H1 (cell line): ENCODE results near the gene FCER2. TPM values are rescaled to one million over a fixed set of nuclear protein-coding genes. Genes with fewer than 3 reads are reported as not detected.

ENCODE experiments used
- CTCF ChIA-PET: fragments of 300-600 bp; sonication (Branson Sonifier 250); formaldehyde crosslinking; loops from one replicate; lab custom pipeline; 2021; ENCODE audit not compliant: partially characterized antibody; lab: Charles Lee
- POLR2A ChIA-PET: fragments of 300-600 bp; sonication (Branson Sonifier 250); formaldehyde crosslinking; loops from one replicate; lab custom pipeline; 2021; ENCODE audit warnings: inconsistent platforms; ENCODE audit not compliant: partially characterized antibody; lab: Charles Lee
- DNase-seq, 2 experiments: peaks; one replicate each; pipeline versions ENCODE4 v3.0.0 to v3.0.0-alpha.2; 2010 to 2022; ENCODE audit warnings: low spot score in 2 of 2, low read depth in 1 of 2, mixed read lengths in 1 of 2
- FAIRE-seq: peaks from 2 replicates; lab custom pipeline; 2011; peaks lifted over from hg19 to GRCh38; lab: Jason Lieb, UNC
- H2AFZ ChIP-seq: 2 replicates; pipeline ENCODE4 v1.8.1; 2012; ENCODE audit warnings: low read length, inconsistent platforms
- H2AK5ac ChIP-seq: 2 replicates; pipeline ENCODE4 v1.6.1; 2013; ENCODE audit warnings: low read depth, low read length
- H2BK120ac ChIP-seq: replicated peaks from 2 replicates; pipeline ENCODE3; 2013; ENCODE audit warnings: low read depth, low read length, inconsistent platforms
- H2BK12ac ChIP-seq: 2 replicates; pipeline ENCODE4 v1.6.1; 2013; ENCODE audit warnings: low read depth, low read length
- H2BK15ac ChIP-seq: 2 replicates; pipeline ENCODE4 v1.6.1; 2013; ENCODE audit warnings: low read length
- H2BK20ac ChIP-seq: 2 replicates; pipeline ENCODE4 v1.6.1; 2013; ENCODE audit warnings: low read length
- H2BK5ac ChIP-seq: 2 replicates; pipeline ENCODE4 v1.6.1; 2013; ENCODE audit warnings: low read depth, low read length
- H3K14ac ChIP-seq: 2 replicates; pipeline ENCODE4 v1.6.1; 2013; ENCODE audit warnings: inconsistent platforms; ENCODE audit not compliant: insufficient read length
- H3K18ac ChIP-seq: 2 replicates; pipeline ENCODE4 v1.6.1; 2013; ENCODE audit warnings: low read length; ENCODE audit errors: extremely low read depth
- H3K23ac ChIP-seq: 2 replicates; pipeline ENCODE4 v1.6.1; 2013; ENCODE audit warnings: inconsistent platforms; ENCODE audit not compliant: insufficient read length
- H3K23me2 ChIP-seq: 2 replicates; pipeline ENCODE4 v1.6.1; 2013; ENCODE audit warnings: low read depth, low read length
- H3K27ac ChIP-seq: 2 replicates; pipeline ENCODE4 v1.6.1; 2011; ENCODE audit warnings: low read depth, low read length, inconsistent platforms
- H3K27me3 ChIP-seq, 4 experiments: replicated peaks in 1 of 4; 1 replicate in 1 of 4; 2 replicates in 3 of 4; pipeline versions ENCODE4 v1.6.1 to v1.8.1; 2011 to 2013; ENCODE audit warnings: low read length in 3 of 4, mild to moderate bottlenecking in 3 of 4, inconsistent platforms in 2 of 4, mixed read lengths in 2 of 4, moderate library complexity in 1 of 4; ENCODE audit not compliant: control insufficient read depth in 3 of 4, insufficient read depth in 3 of 4; ENCODE audit errors: extremely low read depth in 1 of 4
- H3K36me3 ChIP-seq, 4 experiments: 2 replicates each; pipeline versions ENCODE4 v1.6.1 to v1.8.1; 2011 to 2013; ENCODE audit warnings: mild to moderate bottlenecking in 4 of 4, low read length in 3 of 4, moderate library complexity in 2 of 4, control low read depth in 1 of 4, inconsistent platforms in 1 of 4; ENCODE audit not compliant: insufficient read depth in 4 of 4, control insufficient read depth in 2 of 4
- H3K4ac ChIP-seq: replicated peaks from 2 replicates; pipeline ENCODE3; 2013; ENCODE audit warnings: low read length, low read depth, mixed read lengths, inconsistent platforms; ENCODE audit not compliant: insufficient read length
- H3K4me1 ChIP-seq, 4 experiments: replicated peaks in 1 of 4; 1 replicate in 1 of 4; 2 replicates in 3 of 4; pipeline versions ENCODE4 v1.6.1 to v1.8.1; 2011 to 2013; ENCODE audit warnings: low read length in 3 of 4, inconsistent platforms in 2 of 4, mixed read lengths in 1 of 4; ENCODE audit not compliant: insufficient read depth in 4 of 4, control insufficient read depth in 3 of 4
- H3K4me2 ChIP-seq, 2 experiments: 2 replicates each; pipeline versions ENCODE4 v1.6.1 to v1.8.1; 2011 to 2013; ENCODE audit warnings: low read depth in 2 of 2, low read length in 2 of 2, control low read depth in 1 of 2, inconsistent platforms in 1 of 2, mild to moderate bottlenecking in 1 of 2; ENCODE audit not compliant: insufficient read depth in 1 of 2
- H3K4me3 ChIP-seq, 4 experiments: fragments of 200-600, 300-600 bp in 1 of 4; sonication (generic), shearing (Covaris generic), sonication (Bioruptor Twin) in 1 of 4; 2 replicates each; pipeline versions ENCODE4 v1.5.1 to v1.8.1; 2011 to 2016; ENCODE audit warnings: low read length in 4 of 4, low read depth in 3 of 4, control low read depth in 2 of 4, inconsistent platforms in 2 of 4, mild to moderate bottlenecking in 2 of 4, mixed read lengths in 1 of 4, moderate library complexity in 1 of 4; ENCODE audit not compliant: insufficient read depth in 2 of 4; ENCODE audit errors: extremely low read depth in 1 of 4
- H3K56ac ChIP-seq: replicated peaks from 2 replicates; pipeline ENCODE3; 2013; ENCODE audit warnings: low read depth, mild to moderate bottlenecking, mixed read lengths, low read length, inconsistent platforms; ENCODE audit not compliant: insufficient read length
- H3K79me1 ChIP-seq: 2 replicates; pipeline ENCODE4 v1.6.1; 2013; ENCODE audit warnings: low read depth, low read length, control low read depth
- H3K79me2 ChIP-seq, 2 experiments: 2 replicates each; pipeline versions ENCODE4 v1.6.1 to v1.8.1; 2012 to 2013; ENCODE audit warnings: low read length in 2 of 2, mild to moderate bottlenecking in 2 of 2, inconsistent platforms in 1 of 2; ENCODE audit not compliant: insufficient read depth in 2 of 2, control insufficient read depth in 1 of 2
- H3K9ac ChIP-seq, 4 experiments: replicated peaks in 1 of 4; 1 replicate in 1 of 4; 2 replicates in 3 of 4; pipeline versions ENCODE4 v1.6.1 to v1.8.1; 2011 to 2013; ENCODE audit warnings: low read depth in 3 of 4, low read length in 3 of 4, control low read depth in 2 of 4, mild to moderate bottlenecking in 2 of 4, moderate library complexity in 2 of 4, inconsistent platforms in 1 of 4; ENCODE audit errors: extremely low read depth in 1 of 4
- H3K9me3 ChIP-seq, 2 experiments: 2 replicates each; pipeline versions ENCODE4 v1.6.1 to v1.8.1; 2012 to 2013; ENCODE audit warnings: mild to moderate bottlenecking in 2 of 2, moderate library complexity in 2 of 2, control low read depth in 1 of 2, inconsistent platforms in 1 of 2, low read depth in 1 of 2, low read length in 1 of 2, mixed read lengths in 1 of 2; ENCODE audit not compliant: insufficient read depth in 2 of 2
- H4K20me1 ChIP-seq, 2 experiments: replicated peaks in 1 of 2; 2 replicates each; pipeline versions ENCODE3 to v1.8.1; 2011 to 2013; ENCODE audit warnings: inconsistent platforms in 2 of 2, low read length in 2 of 2, mild to moderate bottlenecking in 1 of 2; ENCODE audit not compliant: insufficient read depth in 2 of 2, control insufficient read depth in 1 of 2
- H4K5ac ChIP-seq: 2 replicates; pipeline ENCODE4 v1.6.1; 2013; ENCODE audit warnings: low read length, low read depth, mixed read lengths, inconsistent platforms; ENCODE audit not compliant: insufficient read length
- H4K8ac ChIP-seq: 2 replicates; pipeline ENCODE4 v1.8.0; 2013; ENCODE audit warnings: mild to moderate bottlenecking, moderate library complexity, low read length, inconsistent platforms; ENCODE audit not compliant: insufficient read depth; ENCODE audit errors: extremely low read depth
- H4K91ac ChIP-seq: replicated peaks from 2 replicates; pipeline ENCODE3; 2013; ENCODE audit warnings: low read length, mixed read lengths, inconsistent platforms; ENCODE audit not compliant: insufficient read length
- ASH2L ChIP-seq: fragments of 200-600, 300-600 bp; sonication (generic); IDR thresholded peaks from one replicate; pipeline ENCODE4 v1.7.1; 2017; ENCODE audit warnings: low read length
- WGBS, 2 experiments: shearing (Covaris generic) in 1 of 2; methylation state at CpG; one replicate each; pipeline versions ENCODE4 v1.1.6 to v1.1.7; 2013 to 2015; ENCODE audit warnings: low lambda C conversion rate in 2 of 2, mixed read lengths in 2 of 2, inconsistent platforms in 1 of 2, low coverage in 1 of 2, missing lambda C conversion rate in 1 of 2; ENCODE audit not compliant: insufficient replicate concordance in 2 of 2, insufficient coverage in 1 of 2, insufficient read length in 1 of 2; ENCODE audit errors: extremely low coverage in 1 of 2, missing lambda C conversion rate in 1 of 2; 5-methylcytosine and 5-hydroxymethylcytosine counted together
- polyA plus RNA-seq, 7 experiments: library from polyadenylated mRNA; depleted of rRNA in 3 of 7; stranded (reverse) in 5 of 7; unstranded in 2 of 7; fragments of >200 nt in 5 of 7; fragments of 200-250 nt in 2 of 7; gene quantifications; 1 replicate in 5 of 7; 2 replicates in 1 of 7; 4 replicates in 1 of 7; pipeline versions ENCODE4 v1.2.1 to v1.2.3, GENCODE V29; 2011 to 2013; ENCODE audit warnings: missing spikeins in 2 of 7, mixed read lengths in 2 of 7
- total RNA-seq: library from RNA; stranded (reverse); fragmentation: NEBNext Ultra II Directional; extraction: Animal tissue kit (Norgen Biotek cat#: 25700); gene quantifications from 2 replicates; pipeline ENCODE4 v1.2.1, GENCODE V29; 2021

FCER2 gene
- total and polyA plus RNA-seq, 2 of the 8 experiments (the other 6 are each of a cell fraction or from before 2014, with no cell fraction given): 0.67 TPM; not detected in 1

DNA sequence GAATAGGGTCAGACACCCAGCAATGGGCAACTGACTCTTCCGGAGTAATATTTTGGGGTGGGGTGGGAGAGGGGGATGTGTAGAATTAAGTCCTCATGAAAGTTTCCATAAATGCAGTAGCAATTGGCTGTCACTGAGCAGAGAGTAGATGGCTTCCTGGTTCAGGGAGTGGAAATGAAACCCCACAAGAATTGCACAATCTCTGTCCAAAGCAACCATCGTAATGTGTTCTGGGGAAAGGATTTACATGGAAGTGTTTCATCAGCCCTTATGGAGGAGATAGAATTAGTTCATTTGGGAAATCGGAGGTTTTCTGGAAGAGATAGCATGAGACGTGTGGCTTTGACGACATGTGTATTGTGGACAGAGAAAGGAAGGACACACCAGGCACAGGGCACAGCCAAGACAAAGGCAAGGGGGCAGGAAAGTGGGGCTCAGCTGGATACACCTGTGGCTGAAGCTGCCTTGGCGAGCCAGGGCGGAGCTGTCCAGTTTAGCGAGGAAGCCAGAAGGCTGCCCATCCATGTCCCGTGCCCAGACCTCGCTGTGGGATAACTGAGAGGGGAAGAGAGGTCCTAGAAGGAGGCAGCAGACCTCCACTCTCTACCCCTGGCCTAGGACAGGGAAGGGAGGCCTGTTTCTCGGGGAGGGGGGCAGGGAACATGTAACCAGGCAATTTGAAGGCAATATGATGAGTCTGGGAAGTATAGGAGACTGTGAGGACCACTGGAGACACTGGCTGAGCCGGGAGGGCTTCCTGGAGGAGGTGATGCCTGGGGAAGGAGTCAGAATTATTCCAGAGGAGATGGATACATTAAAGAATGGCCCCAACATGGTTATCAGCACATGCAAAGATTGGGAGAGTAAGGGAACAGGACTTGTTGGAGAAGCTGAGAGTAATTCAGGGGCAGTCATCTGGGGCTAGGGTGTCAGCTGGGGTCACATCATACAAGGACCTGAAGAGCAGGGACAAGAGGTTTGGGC is 32.6 kb upstream of the FCER2 start:
- Histone ChIP-seq H2BK12ac (no peak overlapping the region), H2BK5ac (no peak overlapping the region), H2AFZ (no peak overlapping the region), H4K91ac (no peak overlapping the region), H4K5ac (no peak overlapping the region), H3K4me1 (peaks cover 3 to 9% (median 6%) of the 10 kb centered on the region in 4 experiments; a peak in 6 of 7 replicates), H2AK5ac (no peak overlapping the region), H3K23me2 (peaks cover 8% of the 10 kb centered on the region; the same call in 1 of the 2 replicates), H4K20me1 (peaks cover 0 to 3% of the 10 kb centered on the region in 2 experiments), H3K4me3 (no peak overlapping the region), H3K9ac (no peak overlapping the region), H3K4me2 (no peak overlapping the region), H3K79me2 (no peaks in the 10 kb centered on the region), H4K8ac (no peak overlapping the region), H3K18ac (no peak overlapping the region), H3K14ac (no peak overlapping the region), H3K27me3 (peaks cover 18 to 31% (median 25%) of the 10 kb centered on the region in 4 experiments), H3K4ac (no peak overlapping the region), H3K56ac (no peak overlapping the region), H2BK120ac (no peak overlapping the region), H2BK15ac (no peak overlapping the region), H3K79me1 (no peaks in the 10 kb centered on the region), H2BK20ac (no peak overlapping the region), H3K9me3 (no peaks in the 10 kb centered on the region), H3K23ac (no peak overlapping the region), H3K36me3 (no peaks in the 10 kb centered on the region), H3K27ac (no peak overlapping the region)
- 82% methylated on average over 11 of the region's 12 CpGs; no CpG with 5 or more reads in 1 of the 2 experiments for WGBS, 2 experiments
- no peak for TF ChIP-seq ASH2L
- DNase-seq (no peak), FAIRE-seq (no peak)
- ChIA-PET CTCF (no interaction called here), POLR2A (no interaction called here)
